HT1080 (cell line): ENCODE data around the gene RTN4R. TPM values are rescaled to one million over a fixed set of nuclear protein-coding genes. Genes with fewer than 3 reads are reported as not detected.
"Not testable (repeated sequence)": the region's sequence is repeated elsewhere in the genome, so short reads cannot be mapped to it uniquely, and the experiment has no call there.

ENCODE experiments used
- DNase-seq: peaks from one replicate; pipeline ENCODE4 v3.0.0-alpha.2; 2015; ENCODE audit warnings: low read depth
- total RNA-seq: library from RNA; depleted of rRNA; stranded (reverse); fragments of >200 nt; shearing (Covaris generic); gene quantifications from 2 replicates; pipeline ENCODE4 v1.2.3, GENCODE V29; 2014

RTN4R gene
- total RNA-seq, 1 experiment from 2014 or later: 4.9 TPM

- no peak for DNase-seq
Observed at GRCh38 chr22:20271114-20271994, 3.2 kb upstream of the RTN4R start.

- DNase-seq: not testable (repeated sequence)
Observed at GRCh38 chr22:20270190-20271113, 2.3 kb upstream of the RTN4R start.

GRCh38 chr22:20269673-20270072, 1.6 kb upstream of the RTN4R start:
- DNase-seq: not testable (repeated sequence)

- not testable (repeated sequence) for DNase-seq
Observed at GRCh38 chr22:20269201-20269600, 1.1 kb upstream of the RTN4R start.

GRCh38 chr22:20267441-20268278, 458 bp downstream of the RTN4R start:
- DNase-seq: no peak

- DNase-seq: not testable (repeated sequence)
Observed at GRCh38 chr22:20266667-20267440, 1.3 kb downstream of the RTN4R start.

- DNase-seq: not testable (repeated sequence)
Observed at GRCh38 chr22:20265772-20266666, 2.1 kb downstream of the RTN4R start.

GRCh38 chr22:20264614-20265452, 3.3 kb downstream of the RTN4R start:
- DNase-seq: no peak

GRCh38 chr22:20263404-20264281, 4.5 kb downstream of the RTN4R start:
- not testable (repeated sequence) for DNase-seq

- no peak for DNase-seq
Observed at GRCh38 chr22:20262582-20263147, 5.5 kb downstream of the RTN4R start.

- DNase-seq: no peak
Observed at GRCh38 chr22:20261848-20262581, 6.1 kb downstream of the RTN4R start.

- no peak for DNase-seq
Observed at GRCh38 chr22:20260071-20260765, 7.9 kb downstream of the RTN4R start.

GRCh38 chr22:20259327-20259688, 8.8 kb downstream of the RTN4R start:
- no peak for DNase-seq

- DNase-seq: no peak
Observed at GRCh38 chr22:20258584-20259326, 9.4 kb downstream of the RTN4R start.

GRCh38 chr22:20258021-20258299, 10.2 kb downstream of the RTN4R start:
- no peak for DNase-seq
